GM18907 (cell line): Measurements from ENCODE around the gene ANXA2.
"Not testable (repeated sequence)": the region's sequence is repeated elsewhere in the genome, so short reads cannot be mapped to it uniquely, and the experiment has no call there.

Source experiments
- ATAC-seq: cut with Tn5 transposase; IDR thresholded peaks from one replicate; pipeline ENCODE4 v1.9.1; 2021; ENCODE audit warnings: mild to moderate bottlenecking, moderate library complexity; ENCODE audit not compliant: unreplicated experiment

The ANXA2 gene

GRCh38 chr15:60397772-60398445 lies at the start of gene ANXA2:
TSS of gene ANXA2 (minus strand) at chr15:60397986. CDS start at chr15:60386075, 11,911 bp downstream.
- peak; percentile 77 for ATAC-seq

- no peak for ATAC-seq
Measured at GRCh38 chr15:60444289-60444912, 46.6 kb upstream of the ANXA2 start.

GRCh38 chr15:60442763-60443162 lies 45.0 kb upstream of the ANXA2 start:
- no peak for ATAC-seq

- no peak for ATAC-seq
Measured at GRCh38 chr15:60442031-60442650, 44.4 kb upstream of the ANXA2 start.

- no peak for ATAC-seq
Measured at GRCh38 chr15:60441331-60441730, 43.5 kb upstream of the ANXA2 start.

- no peak for ATAC-seq
Measured at GRCh38 chr15:60438646-60439045, 40.9 kb upstream of the ANXA2 start.

- no peak for ATAC-seq
Measured at GRCh38 chr15:60428935-60429334, 31.1 kb upstream of the ANXA2 start.

GRCh38 chr15:60426870-60427508 lies 29.2 kb upstream of the ANXA2 start:
- ATAC-seq: no peak

- ATAC-seq: no peak
Measured at GRCh38 chr15:60425461-60425860, 27.7 kb upstream of the ANXA2 start.

GRCh38 chr15:60424006-60424405 lies 26.2 kb upstream of the ANXA2 start:
- no peak for ATAC-seq

GRCh38 chr15:60423537-60423936 lies 25.8 kb upstream of the ANXA2 start:
- no peak for ATAC-seq

GRCh38 chr15:60421544-60421943 lies 23.8 kb upstream of the ANXA2 start:
- ATAC-seq: no peak

GRCh38 chr15:60420203-60420716 lies 22.5 kb upstream of the ANXA2 start:
- ATAC-seq: no peak

- no peak for ATAC-seq
Measured at GRCh38 chr15:60419753-60420152, 22.0 kb upstream of the ANXA2 start.

GRCh38 chr15:60418096-60418495 lies 20.3 kb upstream of the ANXA2 start:
- no peak for ATAC-seq

- no peak for ATAC-seq
Measured at GRCh38 chr15:60417112-60417511, 19.3 kb upstream of the ANXA2 start.

GRCh38 chr15:60416484-60416883 lies 18.7 kb upstream of the ANXA2 start:
- ATAC-seq: no peak

- ATAC-seq: no peak
Measured at GRCh38 chr15:60414016-60414682, 16.4 kb upstream of the ANXA2 start.

GRCh38 chr15:60413231-60413824 lies 15.5 kb upstream of the ANXA2 start:
- ATAC-seq: no peak

GRCh38 chr15:60412807-60413206 lies 15.0 kb upstream of the ANXA2 start:
- not testable (repeated sequence) for ATAC-seq
